OCI-LY3 (cell line): ENCODE measurements around the gene BMPR1B.

Experiments used
- H2AFZ ChIP-seq: fragments of 200-600, 300-600 bp; shearing (Covaris generic); 2 replicates; pipeline ENCODE4 v1.6.0; 2014; ENCODE audit warnings: antibody characterized with exemption, low read depth, low read length
- H3K27ac ChIP-seq: fragments of 200-600, 300-600 bp; sonication (generic); 2 replicates; pipeline ENCODE4 v1.5.1; 2014; ENCODE audit warnings: mild to moderate bottlenecking, low read length, moderate library complexity, mixed read lengths
- H3K27me3 ChIP-seq: fragments of 200-600, 300-600 bp; sonication (generic); 2 replicates; pipeline ENCODE4 v1.6.1; 2014; ENCODE audit warnings: low read depth, low read length, mixed read lengths
- H3K36me3 ChIP-seq: fragments of 200-600, 300-600 bp; sonication (generic); replicated peaks from 2 replicates; pipeline ENCODE3; 2014; ENCODE audit warnings: low read depth, low read length, mixed read lengths
- H3K4me1 ChIP-seq: fragments of 300-600, 200-600 bp; sonication (generic); 2 replicates; pipeline ENCODE4 v1.6.1; 2014; ENCODE audit warnings: low read length, mixed read lengths
- H3K4me2 ChIP-seq: fragments of 200-600, 300-600 bp; sonication (generic); 2 replicates; pipeline ENCODE4 v1.6.1; 2014; ENCODE audit warnings: low read length, mixed read lengths
- H3K4me3 ChIP-seq: fragments of 300-600, 200-600 bp; sonication (generic); 2 replicates; pipeline ENCODE4 v1.5.1; 2014; ENCODE audit warnings: antibody characterized with exemption, mild to moderate bottlenecking, low read length, moderate library complexity
- H3K79me2 ChIP-seq: fragments of 300-600, 200-600 bp; shearing (Covaris generic); 2 replicates; pipeline ENCODE4 v1.6.1; 2014; ENCODE audit warnings: mild to moderate bottlenecking, low read length, mixed read lengths
- H3K9ac ChIP-seq: fragments of 300-600, 200-600 bp; shearing (Covaris generic); 2 replicates; pipeline ENCODE4 v1.6.0; 2014; ENCODE audit warnings: mild to moderate bottlenecking, low read length, moderate library complexity
- H3K9me3 ChIP-seq: fragments of 200-600, 300-600 bp; shearing (Covaris generic); 2 replicates; pipeline ENCODE4 v1.6.1; 2014; ENCODE audit warnings: low read length, mixed read lengths; ENCODE audit not compliant: insufficient read depth
- H4K20me1 ChIP-seq: fragments of 200-600, 300-600 bp; sonication (generic); 2 replicates; pipeline ENCODE4 v1.6.1; 2016; ENCODE audit warnings: low read length, mixed read lengths; ENCODE audit not compliant: insufficient read depth
- EZH2phosphoT487 ChIP-seq: fragments of 200-600 bp; shearing (Covaris generic); IDR thresholded peaks from 2 replicates; pipeline ENCODE4 v1.6.1; 2018; ENCODE audit warnings: antibody characterized with exemption, mixed run types, low read depth
- TF ChIP-seq, protein P1 (sequence below): fragments of 200-600, 300-600 bp; sonication (generic); IDR thresholded peaks from 2 replicates; pipeline ENCODE4 v1.5.1; 2014; ENCODE audit warnings: antibody characterized with exemption, low read length, low read depth

The BMPR1B gene

DNA sequence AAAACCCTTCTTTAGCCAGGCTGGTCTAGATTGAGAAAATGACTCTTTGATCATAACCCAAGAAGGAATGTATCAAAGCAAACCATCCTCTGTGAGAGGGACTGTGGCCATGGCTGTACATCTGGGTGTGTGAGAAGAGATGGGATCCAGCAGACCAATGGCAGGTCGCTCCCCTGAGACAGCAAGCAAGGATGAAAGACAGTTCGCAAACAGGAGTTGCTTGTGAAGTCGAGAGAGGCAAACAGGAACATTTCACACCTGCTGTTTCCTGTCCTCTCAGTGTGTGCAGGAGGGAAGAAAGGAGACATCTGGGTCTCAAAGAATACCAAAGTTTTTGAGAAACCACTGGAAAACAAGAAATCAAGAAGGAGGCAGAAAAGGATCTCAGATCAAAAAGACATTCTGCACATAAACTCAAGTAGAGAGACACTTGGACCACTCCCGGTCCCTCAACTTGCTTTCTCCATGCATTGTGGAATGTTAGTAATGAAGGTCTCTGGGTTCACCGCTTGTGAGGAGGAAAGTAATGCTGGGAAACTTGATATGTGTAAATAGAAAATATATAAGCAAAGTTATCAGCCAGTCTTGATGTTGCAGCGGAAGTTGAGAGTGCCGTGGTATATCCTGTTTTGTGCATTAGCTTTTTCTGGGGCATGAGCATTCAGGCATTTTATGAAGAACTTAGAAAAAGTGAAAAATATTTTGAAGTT is 327.5 kb downstream of the BMPR1B start:
- H3K79me2 ChIP-seq, result no peaks in the 10 kb centered on the region
- no peak for TF ChIP-seq EZH2phosphoT487
- TF ChIP-seq, protein P1, sequence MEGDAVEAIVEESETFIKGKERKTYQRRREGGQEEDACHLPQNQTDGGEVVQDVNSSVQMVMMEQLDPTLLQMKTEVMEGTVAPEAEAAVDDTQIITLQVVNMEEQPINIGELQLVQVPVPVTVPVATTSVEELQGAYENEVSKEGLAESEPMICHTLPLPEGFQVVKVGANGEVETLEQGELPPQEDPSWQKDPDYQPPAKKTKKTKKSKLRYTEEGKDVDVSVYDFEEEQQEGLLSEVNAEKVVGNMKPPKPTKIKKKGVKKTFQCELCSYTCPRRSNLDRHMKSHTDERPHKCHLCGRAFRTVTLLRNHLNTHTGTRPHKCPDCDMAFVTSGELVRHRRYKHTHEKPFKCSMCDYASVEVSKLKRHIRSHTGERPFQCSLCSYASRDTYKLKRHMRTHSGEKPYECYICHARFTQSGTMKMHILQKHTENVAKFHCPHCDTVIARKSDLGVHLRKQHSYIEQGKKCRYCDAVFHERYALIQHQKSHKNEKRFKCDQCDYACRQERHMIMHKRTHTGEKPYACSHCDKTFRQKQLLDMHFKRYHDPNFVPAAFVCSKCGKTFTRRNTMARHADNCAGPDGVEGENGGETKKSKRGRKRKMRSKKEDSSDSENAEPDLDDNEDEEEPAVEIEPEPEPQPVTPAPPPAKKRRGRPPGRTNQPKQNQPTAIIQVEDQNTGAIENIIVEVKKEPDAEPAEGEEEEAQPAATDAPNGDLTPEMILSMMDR, result no peak
- H3K4me1 ChIP-seq, result no peaks in the 10 kb centered on the region
- H2AFZ ChIP-seq, result no peak overlapping the region
- H3K9ac ChIP-seq, result no peak overlapping the region
- no peak overlapping the region for H3K4me2 ChIP-seq
- H3K27ac ChIP-seq, result no peak overlapping the region
- H3K27me3 ChIP-seq, result no peaks in the 10 kb centered on the region
- no peaks in the 10 kb centered on the region for H3K9me3 ChIP-seq
- no peaks in the 10 kb centered on the region for H4K20me1 ChIP-seq
- no peaks in the 10 kb centered on the region for H3K36me3 ChIP-seq
- no peak overlapping the region for H3K4me3 ChIP-seq

DNA sequence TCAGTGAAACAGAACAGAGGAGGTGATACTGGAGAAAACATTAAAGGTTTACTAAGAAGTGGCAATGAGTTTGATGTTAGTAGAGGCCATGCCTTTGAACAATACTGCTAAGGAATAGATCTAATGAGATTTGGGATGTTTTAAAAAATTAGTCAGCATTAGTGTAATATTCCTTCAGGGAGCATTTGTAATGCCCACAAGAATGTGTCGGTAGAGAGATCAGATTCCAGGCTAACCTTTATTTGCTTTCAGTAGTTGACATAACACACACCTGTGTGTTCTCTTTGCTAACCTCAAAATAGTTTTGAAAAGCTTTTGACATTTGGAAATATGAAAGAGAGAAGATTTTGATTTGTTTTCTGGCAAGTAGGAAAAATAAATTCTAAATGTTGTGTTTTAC is 328.8 kb downstream of the BMPR1B start:
- Histone ChIP-seq H3K4me2 (no peak overlapping the region), H2AFZ (no peak overlapping the region)

DNA sequence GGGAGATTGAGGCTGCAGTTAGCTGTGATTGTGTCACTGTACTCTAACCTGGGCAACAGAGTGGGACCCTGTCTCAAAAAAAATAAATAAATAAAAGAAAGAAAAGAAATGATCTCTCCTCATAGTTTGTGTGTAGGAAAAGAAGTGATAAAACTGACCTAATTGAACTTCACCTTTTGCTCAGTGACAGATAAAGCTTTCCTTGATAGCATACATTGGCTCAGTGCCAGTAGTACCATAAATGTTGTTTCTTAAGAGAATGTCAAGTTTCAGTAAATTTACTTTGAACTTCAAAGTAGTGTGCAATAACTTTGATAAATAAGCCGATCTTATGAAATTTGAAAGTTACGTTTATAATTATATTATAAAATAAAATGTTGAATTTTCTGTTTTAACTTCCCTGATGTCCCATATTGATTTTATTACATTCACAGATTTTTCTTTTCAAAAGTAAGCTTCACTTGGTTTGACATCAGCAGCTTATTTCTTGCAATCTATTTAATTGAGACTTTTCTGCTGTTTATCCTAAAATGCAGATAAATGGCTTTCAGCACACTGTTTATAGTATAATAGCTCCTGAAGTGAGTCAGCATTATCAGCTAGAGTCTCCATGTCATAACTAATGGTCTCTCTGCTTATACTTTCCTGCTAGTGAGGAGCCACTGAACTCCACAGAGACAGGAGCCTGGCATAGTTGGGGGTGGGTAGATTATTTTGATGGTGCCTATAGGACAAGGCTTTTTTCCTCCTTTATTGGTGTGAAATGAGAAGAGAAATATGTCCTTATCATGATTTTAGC is 330.1 kb downstream of the BMPR1B start:
- TF ChIP-seq EZH2phosphoT487, result no peak
- TF ChIP-seq, protein P1, result no peak
- no peaks in the 10 kb centered on the region for H3K79me2 ChIP-seq
- H3K9ac ChIP-seq, result no peak overlapping the region
- H2AFZ ChIP-seq, result no peak overlapping the region
- no peaks in the 10 kb centered on the region for H3K36me3 ChIP-seq
- no peak overlapping the region for H3K27ac ChIP-seq
- no peak overlapping the region for H3K4me3 ChIP-seq
- H3K4me2 ChIP-seq, result no peak overlapping the region
- no peaks in the 10 kb centered on the region for H3K9me3 ChIP-seq
- no peaks in the 10 kb centered on the region for H3K4me1 ChIP-seq
- H4K20me1 ChIP-seq, result no peaks in the 10 kb centered on the region
- no peaks in the 10 kb centered on the region for H3K27me3 ChIP-seq

More for the DNA sequence above, 328.8 kb downstream of the BMPR1B start:
- no peaks in the 10 kb centered on the region for H3K36me3 ChIP-seq
- H3K27me3 ChIP-seq, result no peaks in the 10 kb centered on the region
- H3K27ac ChIP-seq, result no peak overlapping the region
- H3K4me3 ChIP-seq, result no peak overlapping the region
- TF ChIP-seq EZH2phosphoT487, result no peak
- TF ChIP-seq, protein P1, result no peak
- no peak overlapping the region for H3K9ac ChIP-seq
- no peaks in the 10 kb centered on the region for H3K79me2 ChIP-seq
- no peaks in the 10 kb centered on the region for H3K9me3 ChIP-seq
- H4K20me1 ChIP-seq, result no peaks in the 10 kb centered on the region
- H3K4me1 ChIP-seq, result no peaks in the 10 kb centered on the region

DNA sequence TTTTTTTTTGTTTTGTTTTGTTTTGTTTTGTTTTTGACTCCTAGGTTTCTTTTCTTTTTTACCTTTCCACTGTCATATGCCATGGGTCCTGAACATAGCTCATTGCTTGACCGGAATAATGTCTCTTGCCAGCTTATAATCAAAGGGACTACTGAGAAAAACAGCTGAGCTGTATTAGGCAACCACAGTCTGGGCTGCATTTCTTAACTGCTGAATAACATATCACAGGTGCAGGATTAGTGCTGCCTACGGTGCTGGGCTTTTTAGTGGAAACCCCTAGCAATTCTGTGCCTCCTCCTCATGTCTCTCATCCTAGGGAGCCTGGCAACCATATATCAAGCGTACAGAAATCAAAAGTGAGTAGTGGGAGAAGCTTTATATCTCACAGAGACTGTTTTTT is 333.5 kb downstream of the BMPR1B start:
- Histone ChIP-seq H3K79me2 (no peaks in the 10 kb centered on the region), H3K27ac (no peak overlapping the region), H3K36me3 (no peaks in the 10 kb centered on the region), H3K4me2 (no peak overlapping the region), H3K27me3 (no peaks in the 10 kb centered on the region), H2AFZ (no peak overlapping the region), H3K4me3 (no peak overlapping the region), H4K20me1 (no peaks in the 10 kb centered on the region), H3K9ac (no peak overlapping the region), H3K4me1 (no peaks in the 10 kb centered on the region), H3K9me3 (no peaks in the 10 kb centered on the region)
- TF ChIP-seq EZH2phosphoT487, result no peak
- TF ChIP-seq, protein P1, result no peak
